Esophagus (tissue), 2 donors: ENCODE data around the gene CCIN. TPM values are rescaled to one million over a fixed set of nuclear protein-coding genes. Genes with fewer than 3 reads are reported as not detected.

Experiments used
- H3K27ac ChIP-seq, 2 donors: one replicate each; pipeline ENCODE4 v1.5.1; 2013; ENCODE audit warnings: low read depth in 2 of 2, mild to moderate bottlenecking in 2 of 2, inconsistent platforms in 1 of 2, low read length in 1 of 2, moderate library complexity in 1 of 2
- H3K27me3 ChIP-seq, 2 donors: one replicate each; pipeline ENCODE4 v1.6.1; 2013; ENCODE audit warnings: low read length in 2 of 2, control low read depth in 1 of 2, mild to moderate bottlenecking in 1 of 2; ENCODE audit not compliant: insufficient read depth in 2 of 2, control insufficient read depth in 1 of 2
- H3K36me3 ChIP-seq, 2 donors: one replicate each; pipeline ENCODE4 v1.6.1; 2013; ENCODE audit warnings: low read length in 1 of 2; ENCODE audit not compliant: control insufficient read depth in 2 of 2, insufficient read depth in 2 of 2
- H3K4me1 ChIP-seq, 2 donors: one replicate each; pipeline ENCODE4 v1.6.1; 2013; ENCODE audit warnings: low read length in 1 of 2; ENCODE audit not compliant: control insufficient read depth in 2 of 2, insufficient read depth in 2 of 2
- H3K4me3 ChIP-seq, 2 donors: one replicate each; pipeline ENCODE4 v1.5.1; 2013; ENCODE audit warnings: low read length in 2 of 2, mild to moderate bottlenecking in 2 of 2, low read depth in 1 of 2, moderate library complexity in 1 of 2
- H3K9me3 ChIP-seq, 2 donors: one replicate each; pipeline ENCODE4 v1.6.1; 2013; ENCODE audit warnings: mild to moderate bottlenecking in 2 of 2, low read depth in 1 of 2, low read length in 1 of 2, moderate library complexity in 1 of 2; ENCODE audit not compliant: control insufficient read depth in 2 of 2, insufficient read depth in 1 of 2
- WGBS, 2 donors: extraction: QIAGEN DNeasy Blood & Tissue Kit; methylation state at CpG; one replicate each; pipeline ENCODE4 v1.1.7; 2013; 5-methylcytosine and 5-hydroxymethylcytosine counted together
- polyA plus RNA-seq, 2 donors: library from polyadenylated mRNA; stranded (reverse); fragments of 200-250 nt; gene quantifications; one replicate each; pipeline ENCODE4 v1.2.3, GENCODE V29; 2013
- donor health status: healthy with polysubstance abuse.
- donor health status: Bipolar disorder and iron deficiency.

CCIN gene
- polyA plus RNA-seq, 2 donors, result not detected

DNA sequence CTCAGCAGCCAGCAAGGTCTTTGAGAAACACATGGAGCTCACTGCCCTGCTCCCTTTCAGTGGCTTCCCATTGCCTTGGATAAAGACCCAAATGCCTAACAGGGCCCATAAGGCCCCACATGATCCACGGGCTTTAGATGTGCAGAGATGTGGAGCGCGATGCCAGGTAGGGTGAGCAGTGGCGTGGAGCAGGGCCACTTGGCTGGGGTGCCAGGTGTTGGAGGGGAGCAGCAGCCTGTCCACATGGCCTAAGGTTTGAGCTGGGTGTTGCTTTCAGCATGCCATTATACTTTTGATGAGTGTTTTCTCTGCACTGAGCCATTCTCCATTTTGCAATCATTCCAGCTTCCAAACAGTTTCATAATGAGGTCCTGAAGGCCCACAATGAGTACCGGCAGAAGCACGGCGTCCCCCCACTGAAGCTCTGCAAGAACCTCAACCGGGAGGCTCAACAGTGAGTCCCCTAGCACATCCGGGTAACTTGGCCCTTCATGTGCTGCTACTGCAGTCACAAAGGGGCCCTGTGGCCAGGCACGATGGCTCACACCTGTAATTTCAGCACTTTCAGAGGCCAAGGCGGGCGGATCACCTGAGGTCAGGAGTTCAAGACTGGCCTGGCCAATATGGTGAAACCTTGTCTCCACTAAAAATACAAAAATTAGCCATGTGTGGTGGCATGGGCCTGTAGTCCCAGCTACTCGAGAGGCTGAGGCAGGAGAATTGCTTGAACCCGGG is 21.6 kb upstream of the CCIN start:
- peaks cover 0 to 6% of the 10 kb centered on the region in 2 donors for H3K9me3 ChIP-seq
- H3K4me1 ChIP-seq, result peaks cover 8 to 13% of the 10 kb centered on the region in 2 donors
- no peaks in the 10 kb centered on the region for H3K36me3 ChIP-seq
- no peaks in the 10 kb centered on the region for H3K27me3 ChIP-seq
- no peak overlapping the region for H3K4me3 ChIP-seq
- H3K27ac ChIP-seq, result peak overlapping the region in 1 of 2 donors; percentile 37
- WGBS, 2 donors, result 89 to 90% methylated on average over 14 of the region's 14 CpGs

- peaks cover 6 to 9% of the 10 kb centered on the region in 2 donors for H3K4me1 ChIP-seq
These were observed 20.7 kb upstream of the CCIN start for GRCh38 chr9:36148311-36149051.

DNA sequence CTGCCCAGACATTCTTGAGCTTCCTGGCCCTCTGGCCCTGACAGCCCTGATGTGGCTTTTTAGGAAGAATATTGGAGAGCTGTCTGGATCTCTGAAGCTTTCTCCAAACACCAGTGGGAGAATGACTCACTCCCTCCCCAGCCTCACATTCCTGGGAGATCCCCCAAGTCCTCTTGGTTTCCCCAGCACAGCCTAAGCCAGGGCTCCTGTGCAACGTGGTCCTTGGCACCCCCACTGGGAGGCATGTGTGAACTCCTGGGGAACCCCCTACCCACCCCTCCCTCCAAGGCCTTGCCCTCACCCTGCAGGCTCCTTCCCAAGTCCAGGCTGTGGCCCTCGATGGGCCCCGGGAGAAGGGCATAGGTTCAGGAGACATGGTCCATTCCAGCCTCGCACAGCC is 20.0 kb upstream of the CCIN start:
- Histone ChIP-seq H3K27me3 (no peaks in the 10 kb centered on the region), H3K36me3 (no peaks in the 10 kb centered on the region), H3K4me3 (no peak overlapping the region), H3K27ac (peak overlapping the region; percentile 60 to 62), H3K4me1 (peaks cover 6 to 9% of the 10 kb centered on the region in 2 donors), H3K9me3 (peaks cover 0 to 6% of the 10 kb centered on the region in 2 donors)
- 58 to 70% methylated on average over 4 of the region's 4 CpGs for WGBS, 2 donors

More at GRCh38 chr9:36148311-36149051, 20.7 kb upstream of the CCIN start:
- peak overlapping the region; percentile 60 to 78 for H3K27ac ChIP-seq
- peaks cover 0 to 6% of the 10 kb centered on the region in 2 donors for H3K9me3 ChIP-seq
- H3K36me3 ChIP-seq, result no peaks in the 10 kb centered on the region
- WGBS, 2 donors, result 52 to 55% methylated on average over 14 of the region's 14 CpGs
- H3K27me3 ChIP-seq, result no peaks in the 10 kb centered on the region
- no peak overlapping the region for H3K4me3 ChIP-seq

- WGBS, 2 donors, result 71% methylated on average over 4 of the region's 4 CpGs
- no peaks in the 10 kb centered on the region for H3K36me3 ChIP-seq
- H3K27ac ChIP-seq, result peak overlapping the region; percentile 62 to 72
- H3K27me3 ChIP-seq, result no peaks in the 10 kb centered on the region
- H3K4me3 ChIP-seq, result no peak overlapping the region
- peaks cover 6 to 9% of the 10 kb centered on the region in 2 donors for H3K4me1 ChIP-seq
- H3K9me3 ChIP-seq, result peaks cover 0 to under 1% of the 10 kb centered on the region in 2 donors
These were observed 18.4 kb upstream of the CCIN start for GRCh38 chr9:36150574-36151315.

GRCh38 chr9:36151316-36152210 is 17.6 kb upstream of the CCIN start:
- Histone ChIP-seq H3K36me3 (no peaks in the 10 kb centered on the region), H3K27ac (peak overlapping the region; percentile 62 to 72), H3K27me3 (no peaks in the 10 kb centered on the region), H3K9me3 (no peaks in the 10 kb centered on the region), H3K4me1 (peaks cover 6 to 9% of the 10 kb centered on the region in 2 donors), H3K4me3 (no peak overlapping the region)
- WGBS, 2 donors, result 60 to 76% methylated on average over 14 of the region's 14 CpGs

GRCh38 chr9:36152741-36153438 is 16.3 kb upstream of the CCIN start:
- peak overlapping the region in 1 of 2 donors; percentile 37 for H3K27ac ChIP-seq
- H3K4me1 ChIP-seq, result peaks cover 3 to 9% of the 10 kb centered on the region in 2 donors
- WGBS, 2 donors, result 86 to 91% methylated on average over 9 to 10 of the region's 10 CpGs
- H3K4me3 ChIP-seq, result no peak overlapping the region
- H3K9me3 ChIP-seq, result no peaks in the 10 kb centered on the region
- H3K27me3 ChIP-seq, result no peaks in the 10 kb centered on the region
- H3K36me3 ChIP-seq, result no peaks in the 10 kb centered on the region

GRCh38 chr9:36153746-36154145 is 15.4 kb upstream of the CCIN start:
- Histone ChIP-seq H3K4me3 (no peak overlapping the region), H3K4me1 (peaks cover 0 to 6% of the 10 kb centered on the region in 2 donors), H3K36me3 (no peaks in the 10 kb centered on the region), H3K27ac (peak overlapping the region; percentile 24 to 47), H3K27me3 (no peaks in the 10 kb centered on the region), H3K9me3 (no peaks in the 10 kb centered on the region)
- WGBS, 2 donors, result 69 to 73% methylated on average over 9 of the region's 9 CpGs

DNA sequence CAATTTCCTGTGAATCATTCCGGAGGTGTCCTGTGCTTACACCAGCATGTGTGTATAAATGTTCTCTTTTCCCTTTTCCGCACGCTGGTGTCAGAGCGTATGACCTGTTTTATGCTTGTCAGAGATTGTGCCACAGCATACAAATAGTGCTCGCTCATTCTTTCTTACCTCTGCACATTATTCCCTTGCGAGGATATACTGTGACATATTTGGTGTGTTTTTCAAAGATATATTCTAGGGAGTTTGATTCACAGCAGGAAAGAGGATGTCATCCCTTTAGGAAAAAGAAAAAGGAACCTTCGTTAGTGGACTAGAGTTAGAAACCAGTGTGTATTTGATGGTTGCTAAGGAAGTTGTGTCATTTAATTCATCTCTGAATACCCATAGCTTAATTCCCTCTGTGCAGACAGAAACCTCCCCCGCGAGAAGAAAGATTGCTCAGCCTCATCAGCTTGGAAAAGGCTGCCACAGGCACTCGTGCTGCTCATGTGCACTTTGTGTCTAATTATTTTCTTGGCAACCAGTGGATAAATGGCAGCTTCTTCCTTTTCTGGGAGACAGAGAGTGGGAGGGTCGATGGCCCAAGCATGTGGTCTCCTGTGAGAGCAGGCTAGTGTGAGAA is 14.7 kb upstream of the CCIN start:
- Histone ChIP-seq H3K9me3 (no peaks in the 10 kb centered on the region), H3K36me3 (no peaks in the 10 kb centered on the region), H3K27me3 (no peaks in the 10 kb centered on the region), H3K4me3 (no peak overlapping the region), H3K27ac (peak overlapping the region; percentile 47 to 62), H3K4me1 (peaks cover 0 to 3% of the 10 kb centered on the region in 2 donors)
- 27 to 35% methylated on average over 11 of the region's 11 CpGs for WGBS, 2 donors
